ENCODE results near the gene CCNB2.

DNA sequence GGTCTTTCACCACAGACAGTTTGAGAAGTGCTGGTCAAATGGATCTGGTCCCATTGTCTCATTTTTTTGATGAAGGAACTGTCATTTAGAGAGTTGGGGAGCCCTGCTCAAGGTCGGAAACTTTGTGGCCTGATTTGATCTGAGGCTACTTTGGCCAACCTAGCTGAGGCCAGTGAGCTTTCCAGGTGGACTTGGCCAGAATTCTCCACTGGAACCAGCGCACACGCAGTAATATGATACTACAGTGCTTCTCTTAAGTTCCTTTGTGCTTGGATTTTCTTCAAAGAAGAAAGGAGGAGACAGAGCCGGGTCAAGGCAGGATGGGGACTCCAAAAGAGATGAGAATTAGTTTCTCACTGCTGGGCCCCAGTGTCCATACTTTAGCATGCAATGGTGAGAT is 50.5 kb downstream of the CCNB2 start:
- TF ChIP-seq, protein P1, sequence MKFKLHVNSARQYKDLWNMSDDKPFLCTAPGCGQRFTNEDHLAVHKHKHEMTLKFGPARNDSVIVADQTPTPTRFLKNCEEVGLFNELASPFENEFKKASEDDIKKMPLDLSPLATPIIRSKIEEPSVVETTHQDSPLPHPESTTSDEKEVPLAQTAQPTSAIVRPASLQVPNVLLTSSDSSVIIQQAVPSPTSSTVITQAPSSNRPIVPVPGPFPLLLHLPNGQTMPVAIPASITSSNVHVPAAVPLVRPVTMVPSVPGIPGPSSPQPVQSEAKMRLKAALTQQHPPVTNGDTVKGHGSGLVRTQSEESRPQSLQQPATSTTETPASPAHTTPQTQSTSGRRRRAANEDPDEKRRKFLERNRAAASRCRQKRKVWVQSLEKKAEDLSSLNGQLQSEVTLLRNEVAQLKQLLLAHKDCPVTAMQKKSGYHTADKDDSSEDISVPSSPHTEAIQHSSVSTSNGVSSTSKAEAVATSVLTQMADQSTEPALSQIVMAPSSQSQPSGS (tag by site-specific recombination; IDR thresholded peaks at IDR 0.05; ENCODE audit: low read depth): no peak
- TF ChIP-seq SETDB1 (IDR thresholded peaks at IDR 0.05; ENCODE audit: insufficient read length, low read length) (no peak), ZFHX2 (tag by site-specific recombination; conservative IDR thresholded peaks at IDR 0.05) (no peak), ZNF76 (tag by site-specific recombination; IDR thresholded peaks at IDR 0.05; ENCODE audit: borderline replicate concordance, low read depth) (no peak), ZNF561 (tag by site-specific recombination; IDR thresholded peaks at IDR 0.05; ENCODE audit: borderline replicate concordance) (no peak)
- TF ChIP-seq, protein P2, sequence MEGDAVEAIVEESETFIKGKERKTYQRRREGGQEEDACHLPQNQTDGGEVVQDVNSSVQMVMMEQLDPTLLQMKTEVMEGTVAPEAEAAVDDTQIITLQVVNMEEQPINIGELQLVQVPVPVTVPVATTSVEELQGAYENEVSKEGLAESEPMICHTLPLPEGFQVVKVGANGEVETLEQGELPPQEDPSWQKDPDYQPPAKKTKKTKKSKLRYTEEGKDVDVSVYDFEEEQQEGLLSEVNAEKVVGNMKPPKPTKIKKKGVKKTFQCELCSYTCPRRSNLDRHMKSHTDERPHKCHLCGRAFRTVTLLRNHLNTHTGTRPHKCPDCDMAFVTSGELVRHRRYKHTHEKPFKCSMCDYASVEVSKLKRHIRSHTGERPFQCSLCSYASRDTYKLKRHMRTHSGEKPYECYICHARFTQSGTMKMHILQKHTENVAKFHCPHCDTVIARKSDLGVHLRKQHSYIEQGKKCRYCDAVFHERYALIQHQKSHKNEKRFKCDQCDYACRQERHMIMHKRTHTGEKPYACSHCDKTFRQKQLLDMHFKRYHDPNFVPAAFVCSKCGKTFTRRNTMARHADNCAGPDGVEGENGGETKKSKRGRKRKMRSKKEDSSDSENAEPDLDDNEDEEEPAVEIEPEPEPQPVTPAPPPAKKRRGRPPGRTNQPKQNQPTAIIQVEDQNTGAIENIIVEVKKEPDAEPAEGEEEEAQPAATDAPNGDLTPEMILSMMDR (tag by site-specific recombination; IDR thresholded peaks at IDR 0.05): no peak
